Keratinocyte (primary cell): ENCODE results near the gene DOK6. TPM values are rescaled to one million over a fixed set of nuclear protein-coding genes. Genes with fewer than 3 reads are reported as not detected.

Experiments used
- DNase-seq: peaks from one replicate; pipeline ENCODE4 v3.0.0-alpha.2; 2011; ENCODE audit warnings: low read depth, missing footprints, low spot score
- FAIRE-seq: peaks from 2 replicates; lab custom pipeline; 2011; peaks lifted over from hg19 to GRCh38; lab: Jason Lieb, UNC
- H2AFZ ChIP-seq: 2 replicates; pipeline ENCODE4 v1.6.0; 2012; ENCODE audit warnings: low read length, control low read depth, inconsistent platforms; ENCODE audit not compliant: control insufficient read depth
- H3K27ac ChIP-seq: 2 replicates; pipeline ENCODE4 v1.5.1; 2011; ENCODE audit warnings: low read length; ENCODE audit not compliant: control insufficient read depth, insufficient read depth
- H3K27me3 ChIP-seq: 3 replicates; pipeline ENCODE4 v1.6.0; 2011; ENCODE audit warnings: low read length; ENCODE audit not compliant: control insufficient read depth, insufficient read depth; ENCODE audit errors: extremely low read depth
- H3K36me3 ChIP-seq, 2 experiments: 2 replicates in 1 of 2; 3 replicates in 1 of 2; pipeline ENCODE4 v1.5.1; 2011; ENCODE audit warnings: low read length in 2 of 2, mild to moderate bottlenecking in 1 of 2; ENCODE audit not compliant: control insufficient read depth in 2 of 2, insufficient read depth in 2 of 2; ENCODE audit errors: extremely low read depth in 1 of 2
- H3K4me1 ChIP-seq: 3 replicates; pipeline ENCODE4 v1.5.1; 2011; ENCODE audit warnings: low read length; ENCODE audit not compliant: control insufficient read depth, insufficient read depth; ENCODE audit errors: extremely low read depth
- H3K4me2 ChIP-seq: 3 replicates; pipeline ENCODE4 v1.6.0; 2011; ENCODE audit warnings: low read depth, low read length; ENCODE audit not compliant: control insufficient read depth, insufficient read depth; ENCODE audit errors: extremely low read depth
- H3K4me3 ChIP-seq, 3 experiments: fragments of 200-600 bp in 1 of 3; sonication (generic) in 1 of 3; 2 replicates in 2 of 3; 3 replicates in 1 of 3; pipeline ENCODE4 v1.5.1; 2011 to 2016; ENCODE audit warnings: low read length in 3 of 3, mild to moderate bottlenecking in 3 of 3, control low read depth in 2 of 3, inconsistent platforms in 1 of 3, low read depth in 1 of 3, mixed read lengths in 1 of 3, mixed run types in 1 of 3, moderate library complexity in 1 of 3; ENCODE audit not compliant: control insufficient read depth in 2 of 3, insufficient read depth in 2 of 3; ENCODE audit errors: extremely low read depth in 1 of 3
- H3K79me2 ChIP-seq: 2 replicates; pipeline ENCODE4 v1.6.0; 2012; ENCODE audit warnings: low read length; ENCODE audit not compliant: control insufficient read depth, insufficient read depth
- H3K9ac ChIP-seq: 3 replicates; pipeline ENCODE4 v1.6.0; 2011; ENCODE audit warnings: low read length; ENCODE audit not compliant: control insufficient read depth, insufficient read depth; ENCODE audit errors: extremely low read depth
- H3K9me1 ChIP-seq: 3 replicates; pipeline ENCODE4 v1.6.0; 2011; ENCODE audit warnings: low read length; ENCODE audit not compliant: control insufficient read depth, insufficient read depth; ENCODE audit errors: extremely low read depth
- H3K9me3 ChIP-seq: 2 replicates; pipeline ENCODE4 v1.5.1; 2012; ENCODE audit warnings: low read depth, low read length; ENCODE audit not compliant: control insufficient read depth
- H4K20me1 ChIP-seq: 3 replicates; pipeline ENCODE4 v1.6.0; 2011; ENCODE audit warnings: low read length; ENCODE audit not compliant: control insufficient read depth, insufficient read depth; ENCODE audit errors: extremely low read depth
- EZH2 ChIP-seq: IDR thresholded peaks from one replicate; pipeline ENCODE4 v1.6.1; 2012; ENCODE audit warnings: inconsistent platforms, mild to moderate bottlenecking, low read length, moderate library complexity
- dilution Hi-C: fragments of 300-500 bp; cut with MboI; formaldehyde crosslinking; loops from one replicate; pipeline ENCODE4 v1.7.0; 2020; ENCODE audit warnings: low sequenced_read_pairs; ENCODE audit not compliant: extremely low pct_ligation_motif_present
- polyA plus RNA-seq, 5 experiments: library from polyadenylated mRNA; depleted of rRNA in 3 of 5; stranded (reverse) in 3 of 5; stranded (forward) in 1 of 5; unstranded in 1 of 5; fragments of >200 nt; gene quantifications; 1 replicate in 1 of 5; 2 replicates in 3 of 5; 3 replicates in 1 of 5; pipeline versions ENCODE4 v1.2.1 to v1.2.3, GENCODE V29; 2011 to 2012; ENCODE audit warnings: missing spikeins in 2 of 5, low read depth in 1 of 5, low replicate concordance in 1 of 5
- TF ChIP-seq, protein P1 (sequence below), 3 experiments: IDR thresholded peaks in 1 of 3; conservative IDR thresholded peaks in 1 of 3; optimal IDR thresholded peaks in 1 of 3; 2 replicates in 2 of 3; 3 replicates in 1 of 3; pipeline versions ENCODE3 to v1.5.1; 2011; ENCODE audit warnings: low read length in 3 of 3, mild to moderate bottlenecking in 3 of 3, moderate library complexity in 2 of 3, control low read depth in 1 of 3, inconsistent platforms in 1 of 3; ENCODE audit not compliant: insufficient read depth in 2 of 3; ENCODE audit errors: extremely low read depth in 1 of 3

DOK6 gene
- polyA plus RNA-seq, 1 donor (not counting 4 experiments of a cell fraction or from before 2014, with no cell fraction given), result not detected

- Histone ChIP-seq H3K27me3 (no peaks in the 10 kb centered on the region), H3K27ac (no peak overlapping the region), H3K4me1 (no peaks in the 10 kb centered on the region), H3K9me1 (no peaks in the 10 kb centered on the region), H3K4me3 (no peak overlapping the region), H3K9me3 (no peaks in the 10 kb centered on the region), H3K36me3 (no peaks in the 10 kb centered on the region), H2AFZ (no peak overlapping the region), H3K9ac (no peak overlapping the region), H3K79me2 (no peaks in the 10 kb centered on the region), H3K4me2 (no peak overlapping the region), H4K20me1 (no peaks in the 10 kb centered on the region)
- dilution Hi-C loops, result no loop called here
- FAIRE-seq (no peak), DNase-seq (no peak)
- TF ChIP-seq, protein P1, sequence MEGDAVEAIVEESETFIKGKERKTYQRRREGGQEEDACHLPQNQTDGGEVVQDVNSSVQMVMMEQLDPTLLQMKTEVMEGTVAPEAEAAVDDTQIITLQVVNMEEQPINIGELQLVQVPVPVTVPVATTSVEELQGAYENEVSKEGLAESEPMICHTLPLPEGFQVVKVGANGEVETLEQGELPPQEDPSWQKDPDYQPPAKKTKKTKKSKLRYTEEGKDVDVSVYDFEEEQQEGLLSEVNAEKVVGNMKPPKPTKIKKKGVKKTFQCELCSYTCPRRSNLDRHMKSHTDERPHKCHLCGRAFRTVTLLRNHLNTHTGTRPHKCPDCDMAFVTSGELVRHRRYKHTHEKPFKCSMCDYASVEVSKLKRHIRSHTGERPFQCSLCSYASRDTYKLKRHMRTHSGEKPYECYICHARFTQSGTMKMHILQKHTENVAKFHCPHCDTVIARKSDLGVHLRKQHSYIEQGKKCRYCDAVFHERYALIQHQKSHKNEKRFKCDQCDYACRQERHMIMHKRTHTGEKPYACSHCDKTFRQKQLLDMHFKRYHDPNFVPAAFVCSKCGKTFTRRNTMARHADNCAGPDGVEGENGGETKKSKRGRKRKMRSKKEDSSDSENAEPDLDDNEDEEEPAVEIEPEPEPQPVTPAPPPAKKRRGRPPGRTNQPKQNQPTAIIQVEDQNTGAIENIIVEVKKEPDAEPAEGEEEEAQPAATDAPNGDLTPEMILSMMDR (optimal IDR thresholded peaks at IDR 0.05 in 1 of 3, IDR thresholded peaks at IDR 0.05 in 1 of 3, conservative IDR thresholded peaks at IDR 0.05 in 1 of 3; ENCODE audit: extremely low read depth in 1 of 3, insufficient read depth in 2 of 3, low read length in 3 of 3), result no peak
- TF ChIP-seq EZH2, result no peak
Measured at GRCh38 chr18:69853051-69853450, 452.4 kb downstream of the DOK6 start.

GRCh38 chr18:69854455-69854854 is 453.8 kb downstream of the DOK6 start:
- no peak for TF ChIP-seq EZH2
- TF ChIP-seq, protein P1 (optimal IDR thresholded peaks at IDR 0.05 in 1 of 3, IDR thresholded peaks at IDR 0.05 in 1 of 3, conservative IDR thresholded peaks at IDR 0.05 in 1 of 3; ENCODE audit: extremely low read depth in 1 of 3, insufficient read depth in 2 of 3, low read length in 3 of 3), result no peak
- H3K9me3 ChIP-seq, result no peaks in the 10 kb centered on the region
- H3K36me3 ChIP-seq, result no peaks in the 10 kb centered on the region
- DNase-seq (no peak), FAIRE-seq (no peak)
- no peaks in the 10 kb centered on the region for H3K79me2 ChIP-seq
- no peaks in the 10 kb centered on the region for H4K20me1 ChIP-seq
- no peaks in the 10 kb centered on the region for H3K27me3 ChIP-seq
- H3K4me2 ChIP-seq, result no peak overlapping the region
- H3K27ac ChIP-seq, result no peak overlapping the region
- H3K9me1 ChIP-seq, result no peaks in the 10 kb centered on the region
- H3K9ac ChIP-seq, result no peak overlapping the region
- H2AFZ ChIP-seq, result no peak overlapping the region
- H3K4me3 ChIP-seq, result no peak overlapping the region
- dilution Hi-C loops, result no loop called here
- no peaks in the 10 kb centered on the region for H3K4me1 ChIP-seq
